GM21576 (cell line): ENCODE data around the gene RPGRIP1L.

Source experiments
- ATAC-seq: cut with Tn5 transposase; IDR thresholded peaks from one replicate; pipeline ENCODE4 v1.9.1; 2021; ENCODE audit warnings: mild to moderate bottlenecking, moderate library complexity; ENCODE audit not compliant: unreplicated experiment

Gene RPGRIP1L

GRCh38 chr16:53664724-53665345 is 38.8 kb downstream of the RPGRIP1L start:
- peak; percentile 75 for ATAC-seq

GRCh38 chr16:53662072-53662471 is 41.6 kb downstream of the RPGRIP1L start:
- no peak for ATAC-seq

- no peak for ATAC-seq
Observed at GRCh38 chr16:53654946-53655345, 48.7 kb downstream of the RPGRIP1L start.

- no peak for ATAC-seq
Observed at GRCh38 chr16:53651357-53651756, 52.3 kb downstream of the RPGRIP1L start.

DNA sequence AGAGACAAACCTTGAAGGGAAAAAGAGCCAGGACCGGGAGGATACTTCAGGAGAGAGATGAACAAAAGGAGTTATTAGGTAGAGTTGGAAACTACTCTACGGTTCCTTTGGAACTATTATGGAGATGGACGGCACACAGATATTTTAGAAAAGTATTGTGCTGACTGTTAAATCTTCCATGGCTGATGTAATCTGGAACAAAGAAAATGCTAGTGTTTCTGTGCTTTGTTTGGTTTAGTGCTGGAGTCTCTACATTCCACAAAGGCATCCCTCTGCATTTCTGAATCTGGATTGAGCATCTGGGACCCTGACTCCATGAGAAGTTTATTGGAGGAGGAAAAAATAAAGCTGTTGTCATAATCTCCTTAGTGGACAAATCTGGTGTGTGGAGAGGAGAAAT is 57.2 kb downstream of the RPGRIP1L start:
- no peak for ATAC-seq

- ATAC-seq, result no peak
Observed at GRCh38 chr16:53643474-53643873, 60.2 kb downstream of the RPGRIP1L start.

GRCh38 chr16:53642094-53642493 is 61.6 kb downstream of the RPGRIP1L start:
- no peak for ATAC-seq

GRCh38 chr16:53636978-53637377 is 66.7 kb downstream of the RPGRIP1L start:
- ATAC-seq, result no peak

DNA sequence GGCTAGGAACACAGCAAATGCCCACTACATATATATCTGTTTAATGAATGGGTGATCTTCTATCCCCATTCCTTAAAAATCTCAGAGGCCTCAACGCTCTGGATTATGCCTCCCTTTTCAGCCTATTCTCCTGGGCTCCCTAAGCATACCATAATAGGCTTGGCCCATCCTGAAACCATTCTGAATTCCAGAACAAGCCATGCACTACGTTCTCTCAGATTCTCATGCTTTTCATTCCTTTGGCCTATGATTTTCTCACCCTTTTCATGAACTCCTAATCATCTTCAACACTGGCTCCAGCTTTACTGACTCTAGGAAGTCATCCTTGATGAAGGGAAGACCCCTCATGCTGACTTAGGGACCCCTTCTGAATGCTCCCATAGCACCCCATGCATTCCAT is 71.1 kb downstream of the RPGRIP1L start:
- ATAC-seq, result no peak

- no peak for ATAC-seq
Observed at GRCh38 chr16:53631236-53632025, 72.2 kb downstream of the RPGRIP1L start.

- no peak for ATAC-seq
Observed at GRCh38 chr16:53629607-53630312, 73.9 kb downstream of the RPGRIP1L start.

- no peak for ATAC-seq
Observed at GRCh38 chr16:53629151-53629550, 74.5 kb downstream of the RPGRIP1L start.

DNA sequence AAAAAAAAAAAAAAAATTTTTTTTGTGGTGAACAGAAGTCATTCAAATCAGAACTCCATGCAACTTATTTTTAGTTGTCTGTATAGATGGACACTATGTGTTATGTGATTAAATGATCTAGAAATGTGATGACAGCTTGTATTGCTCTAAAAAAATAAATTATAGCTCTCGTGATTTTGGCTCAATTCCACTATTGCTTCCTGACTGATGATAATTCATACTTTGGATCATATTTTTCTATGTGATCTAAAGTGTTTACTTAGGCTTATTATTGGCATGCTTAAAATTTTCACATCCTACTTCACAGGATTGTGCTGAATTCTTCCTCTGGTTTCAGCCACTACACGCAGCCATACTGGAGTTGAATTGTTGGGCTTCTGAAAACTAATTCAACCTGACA is 76.8 kb downstream of the RPGRIP1L start:
- ATAC-seq, result no peak

DNA sequence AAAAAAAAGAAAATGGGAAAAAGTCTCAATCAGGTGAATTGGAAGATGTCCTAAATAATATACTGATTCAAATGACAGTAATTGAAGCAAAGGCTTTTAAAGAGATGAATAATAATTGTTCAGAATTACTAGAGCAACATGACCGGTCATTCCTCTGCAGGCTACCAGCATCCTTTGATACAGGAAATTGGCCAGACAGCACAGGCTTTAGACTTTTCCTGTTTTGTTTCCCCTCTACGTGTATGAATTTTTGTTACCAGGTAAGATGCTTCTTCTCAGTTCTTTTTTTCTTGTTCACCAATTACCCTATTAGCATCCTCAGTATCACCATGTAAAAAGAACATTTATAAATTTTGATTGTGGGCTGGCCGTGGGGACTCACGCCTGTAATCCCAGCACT is 77.5 kb downstream of the RPGRIP1L start:
- ATAC-seq, result no peak

DNA sequence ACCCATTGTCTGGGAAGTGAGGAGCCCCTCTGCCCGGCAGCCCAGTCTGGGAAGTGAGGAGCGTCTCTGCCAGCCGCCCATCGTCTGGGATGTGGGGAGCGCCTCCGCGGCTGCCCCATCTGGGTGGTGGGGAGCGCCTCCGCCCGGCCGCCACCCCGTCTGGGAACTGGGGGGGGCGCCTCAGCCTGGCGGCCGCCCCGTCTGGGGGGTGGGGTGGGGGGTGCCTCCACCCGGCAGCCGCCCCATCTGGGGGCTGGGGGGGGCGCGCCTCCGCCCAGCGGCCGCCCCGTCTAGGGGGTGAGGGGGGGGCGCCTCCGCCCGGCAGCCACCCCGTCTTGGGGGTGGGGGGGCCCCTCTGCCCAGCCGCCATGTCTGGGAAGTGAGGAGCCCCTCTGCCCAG is 78.4 kb downstream of the RPGRIP1L start:
- no peak for ATAC-seq

- no peak for ATAC-seq
Observed at GRCh38 chr16:53622315-53622714, 81.3 kb downstream of the RPGRIP1L start.

DNA sequence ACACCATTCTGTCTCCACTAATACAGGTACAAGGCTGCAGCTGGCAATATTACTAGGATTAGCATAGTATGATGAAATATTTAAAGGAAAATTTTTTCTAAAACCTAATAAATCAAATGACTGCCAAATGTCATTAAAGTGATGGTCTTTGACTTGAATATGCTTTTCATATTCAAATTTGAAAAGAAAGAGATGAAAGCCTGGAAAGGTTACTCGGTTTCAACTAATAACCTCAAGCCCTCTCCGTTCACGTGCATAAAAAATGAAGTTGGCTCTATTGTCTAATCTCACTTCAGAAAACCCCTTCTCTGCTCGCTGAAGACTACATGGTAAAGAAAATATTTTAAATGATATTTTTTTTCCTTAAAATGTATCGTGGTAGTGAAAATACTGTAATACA is 83.2 kb downstream of the RPGRIP1L start:
- ATAC-seq, result no peak

DNA sequence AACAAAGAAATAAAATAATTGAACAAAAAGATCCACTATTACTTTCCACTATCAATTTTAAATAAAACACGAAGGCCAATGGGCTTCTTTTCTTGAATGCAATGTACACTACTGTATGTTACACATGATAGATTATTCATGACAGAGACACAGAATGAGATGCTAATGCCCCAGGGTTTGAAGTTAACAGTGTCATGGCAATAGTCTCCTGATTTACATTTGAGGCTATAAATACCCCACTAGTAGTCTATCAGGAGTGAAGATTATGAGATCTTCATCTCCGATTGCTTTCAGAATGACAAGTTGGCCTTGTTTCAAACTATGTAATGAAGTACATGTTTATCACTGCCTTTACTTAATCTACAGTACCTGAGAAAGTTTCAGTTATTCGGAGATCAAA is 84.4 kb downstream of the RPGRIP1L start:
- no peak for ATAC-seq

- ATAC-seq, result no peak
Observed at GRCh38 chr16:53614346-53614745, 89.3 kb downstream of the RPGRIP1L start.

DNA sequence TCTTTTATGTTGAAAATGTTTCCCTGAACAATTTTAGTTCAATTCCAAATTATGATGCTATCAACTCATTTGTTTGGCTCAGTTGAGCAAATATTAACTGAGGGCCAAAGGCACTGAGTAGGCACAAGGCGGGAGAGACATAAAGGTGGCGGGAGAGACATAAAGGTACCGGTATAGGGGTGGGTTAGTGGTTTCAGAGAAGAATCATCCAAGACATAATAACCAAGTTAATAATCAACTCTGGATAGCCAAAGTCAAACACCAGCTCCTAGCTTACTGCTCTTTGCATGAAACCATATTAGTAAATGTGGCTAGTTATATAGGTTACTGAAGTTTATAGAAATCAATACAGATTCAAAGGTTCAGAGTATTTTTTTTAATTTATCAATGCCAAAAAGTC is 91.7 kb downstream of the RPGRIP1L start:
- ATAC-seq, result no peak

GRCh38 chr16:53611179-53611696 is 92.4 kb downstream of the RPGRIP1L start:
- no peak for ATAC-seq

GRCh38 chr16:53609536-53609935 is 94.1 kb downstream of the RPGRIP1L start:
- ATAC-seq, result no peak
